Measurements from ENCODE around the gene PSMD1. TPM values are rescaled to one million over a fixed set of nuclear protein-coding genes. Genes with fewer than 3 reads are reported as not detected.

The PSMD1 gene
- total and polyA plus RNA-seq, 2 experiments from 2014 or later, result 148 to 177 TPM

GRCh38 chr2:231218366-231218765, 161.7 kb downstream of the PSMD1 start:
- no peaks in the 10 kb centered on the region for H3K79me2 ChIP-seq (replicated peaks; ENCODE audit: insufficient read depth)
- ATAC-seq, result no peak
- H3K36me3 ChIP-seq (ENCODE audit: insufficient read depth), result peaks cover 21% of the 10 kb centered on the region
- peaks cover 61% of the 10 kb centered on the region for H3K36me3 Mint-ChIP-seq (ENCODE audit: low read depth)
- H3K4me3 Mint-ChIP-seq, result no peak overlapping the region
- no peaks in the 10 kb centered on the region for H3K27me3 Mint-ChIP-seq (ENCODE audit: insufficient read depth, low read depth, poor library complexity)
- H3K4me3 ChIP-seq, result no peak overlapping the region
- H3K27me3 ChIP-seq (ENCODE audit: insufficient read depth), result no peaks in the 10 kb centered on the region
- no peaks in the 10 kb centered on the region for H4K20me1 ChIP-seq (replicated peaks; ENCODE audit: insufficient read depth)
- no peak overlapping the region for H3K27ac Mint-ChIP-seq
- no peaks in the 10 kb centered on the region for H3F3A ChIP-seq (replicated peaks; ENCODE audit: low read depth)
- no peak overlapping the region for H2AFZ ChIP-seq
- TF ChIP-seq STAT1 (IDR thresholded peaks at IDR 0.05; ENCODE audit: unreplicated experiment) (no peak), EZH2phosphoT487 (IDR thresholded peaks at IDR 0.05; ENCODE audit: unreplicated experiment) (no peak), ZNF331 (CRISPR knock-in tag; IDR thresholded peaks at IDR 0.05; ENCODE audit: low read depth) (no peak), POLR2AphosphoS5 (IDR thresholded peaks at IDR 0.05; ENCODE audit: low read depth) (no peak), NANOG (IDR thresholded peaks at IDR 0.05; ENCODE audit: borderline replicate concordance) (no peak), ZNF114 (CRISPR knock-in tag; IDR thresholded peaks at IDR 0.05) (no peak), REST (IDR thresholded peaks at IDR 0.05; ENCODE audit: unreplicated experiment) (no peak), CREB1 (CRISPR knock-in tag; IDR thresholded peaks at IDR 0.05; ENCODE audit: low read depth) (no peak), JUNB (IDR thresholded peaks at IDR 0.05; ENCODE audit: unreplicated experiment) (no peak), EZH2 (IDR thresholded peaks at IDR 0.05; ENCODE audit: low read depth, unreplicated experiment) (no peak), ZNF462 (CRISPR knock-in tag; IDR thresholded peaks at IDR 0.05) (no peak)
- TF ChIP-seq, protein P1, sequence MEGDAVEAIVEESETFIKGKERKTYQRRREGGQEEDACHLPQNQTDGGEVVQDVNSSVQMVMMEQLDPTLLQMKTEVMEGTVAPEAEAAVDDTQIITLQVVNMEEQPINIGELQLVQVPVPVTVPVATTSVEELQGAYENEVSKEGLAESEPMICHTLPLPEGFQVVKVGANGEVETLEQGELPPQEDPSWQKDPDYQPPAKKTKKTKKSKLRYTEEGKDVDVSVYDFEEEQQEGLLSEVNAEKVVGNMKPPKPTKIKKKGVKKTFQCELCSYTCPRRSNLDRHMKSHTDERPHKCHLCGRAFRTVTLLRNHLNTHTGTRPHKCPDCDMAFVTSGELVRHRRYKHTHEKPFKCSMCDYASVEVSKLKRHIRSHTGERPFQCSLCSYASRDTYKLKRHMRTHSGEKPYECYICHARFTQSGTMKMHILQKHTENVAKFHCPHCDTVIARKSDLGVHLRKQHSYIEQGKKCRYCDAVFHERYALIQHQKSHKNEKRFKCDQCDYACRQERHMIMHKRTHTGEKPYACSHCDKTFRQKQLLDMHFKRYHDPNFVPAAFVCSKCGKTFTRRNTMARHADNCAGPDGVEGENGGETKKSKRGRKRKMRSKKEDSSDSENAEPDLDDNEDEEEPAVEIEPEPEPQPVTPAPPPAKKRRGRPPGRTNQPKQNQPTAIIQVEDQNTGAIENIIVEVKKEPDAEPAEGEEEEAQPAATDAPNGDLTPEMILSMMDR (conservative IDR thresholded peaks at IDR 0.05; ENCODE audit: low read depth in 2 of 2), result no peak
- TF ChIP-seq, protein P2, sequence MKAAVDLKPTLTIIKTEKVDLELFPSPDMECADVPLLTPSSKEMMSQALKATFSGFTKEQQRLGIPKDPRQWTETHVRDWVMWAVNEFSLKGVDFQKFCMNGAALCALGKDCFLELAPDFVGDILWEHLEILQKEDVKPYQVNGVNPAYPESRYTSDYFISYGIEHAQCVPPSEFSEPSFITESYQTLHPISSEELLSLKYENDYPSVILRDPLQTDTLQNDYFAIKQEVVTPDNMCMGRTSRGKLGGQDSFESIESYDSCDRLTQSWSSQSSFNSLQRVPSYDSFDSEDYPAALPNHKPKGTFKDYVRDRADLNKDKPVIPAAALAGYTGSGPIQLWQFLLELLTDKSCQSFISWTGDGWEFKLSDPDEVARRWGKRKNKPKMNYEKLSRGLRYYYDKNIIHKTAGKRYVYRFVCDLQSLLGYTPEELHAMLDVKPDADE (IDR thresholded peaks at IDR 0.05), result no peak
- no peaks in the 10 kb centered on the region for H3K9me3 Mint-ChIP-seq
- H3K4me2 ChIP-seq, result no peak overlapping the region
- H3K9me2 ChIP-seq (ENCODE audit: insufficient read depth), result no peaks in the 10 kb centered on the region
- no peaks in the 10 kb centered on the region for H3K4me1 ChIP-seq (ENCODE audit: insufficient read depth)
- H3K4me1 Mint-ChIP-seq, result no peaks in the 10 kb centered on the region
- no peak for DNase-seq (ENCODE audit: low spot score)
- no peak overlapping the region; the same call in 1 of the 2 replicates for H3K27ac ChIP-seq (ENCODE audit: low read depth)

Data from GM23338 (cell line).